Kidney tubule cell (primary cell): ENCODE data around the gene OR5T2.
"Not testable (repeated sequence)": the region's sequence is repeated elsewhere in the genome, so short reads cannot be mapped to it uniquely, and the experiment has no call there.

Experiments
- DNase-seq: peaks from one replicate; pipeline ENCODE4 v3.0.0-alpha.2; 2018; ENCODE audit warnings: low spot score

The OR5T2 gene

GRCh38 chr11:56234155-56234554 lies at the start of gene OR5T2:
TSS of gene OR5T2 (minus strand) at chr11:56234255. CDS start at chr11:56233062, 1,193 bp downstream.
- DNase-seq: no peak

GRCh38 chr11:56273854-56274253 lies 39.8 kb upstream of the OR5T2 start, which contains the start of gene OR5T1:
TSS of gene OR5T1 (plus strand) at chr11:56274154. CDS start at chr11:56275639, 1,485 bp downstream.
- DNase-seq: no peak

- DNase-seq: no peak
Observed at GRCh38 chr11:56271092-56271491, 37.0 kb upstream of the OR5T2 start.

- no peak for DNase-seq
Observed at GRCh38 chr11:56251954-56252353, 17.9 kb upstream of the OR5T2 start, which contains the start of gene OR5T3. TSS of gene OR5T3 (plus strand) at chr11:56252254. CDS start at chr11:56252254, 0 bp downstream.

GRCh38 chr11:56219735-56220134 lies 14.3 kb downstream of the OR5T2 start:
- not testable (repeated sequence) for DNase-seq

- no peak for DNase-seq
Observed at GRCh38 chr11:56214537-56214936, 19.5 kb downstream of the OR5T2 start.

- DNase-seq: no peak
Observed at GRCh38 chr11:56207790-56208189, 26.3 kb downstream of the OR5T2 start.

GRCh38 chr11:56197367-56197766 lies 36.7 kb downstream of the OR5T2 start:
- DNase-seq: no peak

GRCh38 chr11:56196705-56197104 lies 37.4 kb downstream of the OR5T2 start:
- no peak for DNase-seq

GRCh38 chr11:56188602-56189001 lies 45.5 kb downstream of the OR5T2 start:
- no peak for DNase-seq

- DNase-seq: no peak
Observed at GRCh38 chr11:56183459-56183858, 50.6 kb downstream of the OR5T2 start.
